ENCODE results near the gene CPSF2.

- TF ChIP-seq POLR2AphosphoS5 (IDR thresholded peaks at IDR 0.05) (peak; percentile 85 to 91 (median 90)), CTCF (IDR thresholded peaks at IDR 0.05 in 8 of 11, conservative IDR thresholded peaks at IDR 0.05 in 3 of 11) (peak; percentile 50 to 85 (median 77))
Observed at GRCh38 chr14:92106143-92106926, 15.4 kb upstream of the CPSF2 start, which contains the start of gene ATXN3.
